Endothelial cell of umbilical vein (primary cell): Measurements from ENCODE around the gene STK32C. TPM values are rescaled to one million over a fixed set of nuclear protein-coding genes. Genes with fewer than 3 reads are reported as not detected.

Source experiments
- BruUV-seq: library from RNA; stranded (reverse); fragments of 400-500 nt; replicated peaks from 2 replicates; lab custom pipeline; 2021; lab: Mats Ljungman, UMichigan
- CTCF ChIA-PET: fragments of 300-600, 350-600 bp; sonication (Branson Sonifier 250); formaldehyde crosslinking; loops from one replicate; lab custom pipeline; 2021; ENCODE audit warnings: antibody characterized with exemption, inconsistent platforms; lab: Charles Lee
- POLR2A ChIA-PET: fragments of 300-600, 350-600 bp; sonication (Branson Sonifier 250); formaldehyde crosslinking; loops from one replicate; lab custom pipeline; 2021; ENCODE audit warnings: antibody characterized with exemption, inconsistent platforms; lab: Charles Lee
- DNase-seq: peaks from one replicate; pipeline ENCODE4 v3.0.0-alpha.2; 2011; ENCODE audit warnings: low read depth, low spot score
- FAIRE-seq: peaks from 2 replicates; lab custom pipeline; 2011; peaks lifted over from hg19 to GRCh38; lab: Jason Lieb, UNC
- H2AFZ ChIP-seq: 2 replicates; pipeline ENCODE4 v1.6.0; 2012; ENCODE audit warnings: low read depth, low read length, control low read depth, inconsistent platforms
- H3K27ac ChIP-seq: 2 replicates; pipeline ENCODE4 v1.5.1; 2011; ENCODE audit warnings: low read depth, mild to moderate bottlenecking, control low read depth, low read length, moderate library complexity; ENCODE audit not compliant: insufficient read depth
- H3K27me3 ChIP-seq, 2 experiments: 2 replicates each; pipeline versions ENCODE4 v1.6.0 to v1.6.1; 2011; ENCODE audit warnings: low read length in 2 of 2, mixed read lengths in 1 of 2; ENCODE audit not compliant: control insufficient read depth in 2 of 2, insufficient read depth in 2 of 2
- H3K36me3 ChIP-seq, 2 experiments: 2 replicates in 1 of 2; 3 replicates in 1 of 2; pipeline ENCODE4 v1.5.1; 2011; ENCODE audit warnings: low read length in 2 of 2, mild to moderate bottlenecking in 1 of 2, moderate library complexity in 1 of 2; ENCODE audit not compliant: control insufficient read depth in 2 of 2, insufficient read depth in 2 of 2; ENCODE audit errors: extremely low read depth in 1 of 2
- H3K4me1 ChIP-seq: 3 replicates; pipeline ENCODE4 v1.5.1; 2011; ENCODE audit warnings: mild to moderate bottlenecking, low read length; ENCODE audit not compliant: control insufficient read depth, insufficient read depth; ENCODE audit errors: extremely low read depth
- H3K4me2 ChIP-seq: 2 replicates; pipeline ENCODE4 v1.6.1; 2011; ENCODE audit warnings: low read length, control low read depth, mixed read lengths; ENCODE audit not compliant: insufficient read depth
- H3K4me3 ChIP-seq, 3 experiments: fragments of 200-600 bp in 1 of 3; sonication (generic), shearing (Covaris generic) in 1 of 3; replicated peaks in 1 of 3; 2 replicates each; pipeline ENCODE4 v1.5.1; 2011 to 2016; ENCODE audit warnings: control low read depth in 3 of 3, low read length in 3 of 3, mild to moderate bottlenecking in 2 of 3, inconsistent platforms in 1 of 3, low read depth in 1 of 3, moderate library complexity in 1 of 3; ENCODE audit not compliant: insufficient read depth in 1 of 3
- H3K79me2 ChIP-seq: 2 replicates; pipeline ENCODE4 v1.6.0; 2012; ENCODE audit warnings: low read length, inconsistent platforms; ENCODE audit not compliant: control insufficient read depth, insufficient read depth
- H3K9ac ChIP-seq: replicated peaks from 2 replicates; pipeline ENCODE3; 2011; ENCODE audit warnings: low read length, control low read depth; ENCODE audit not compliant: insufficient read depth; ENCODE audit errors: extremely low read depth
- H3K9me1 ChIP-seq: replicated peaks from 3 replicates; pipeline ENCODE4 v1.6.0; 2011; ENCODE audit warnings: mild to moderate bottlenecking, low read length; ENCODE audit not compliant: control insufficient read depth, insufficient read depth; ENCODE audit errors: extremely low read depth
- H3K9me3 ChIP-seq: replicated peaks from 2 replicates; pipeline ENCODE4 v1.5.1; 2012; ENCODE audit warnings: low read length, inconsistent platforms; ENCODE audit not compliant: control insufficient read depth, insufficient read depth
- H4K20me1 ChIP-seq: replicated peaks from 2 replicates; pipeline ENCODE3; 2011; ENCODE audit warnings: mild to moderate bottlenecking, low read length; ENCODE audit not compliant: control insufficient read depth, insufficient read depth; ENCODE audit errors: extremely low read depth
- CTCF ChIP-seq, 2 donors: IDR thresholded peaks; 1 replicate in 1 of 2; 2 replicates in 1 of 2; pipeline ENCODE4 v1.5.1; 2011; ENCODE audit warnings: low read length in 2 of 2, mild to moderate bottlenecking in 2 of 2, moderate library complexity in 2 of 2, control low read depth in 1 of 2, inconsistent platforms in 1 of 2, low read depth in 1 of 2; ENCODE audit not compliant: insufficient read depth in 1 of 2; ENCODE audit errors: extremely low read depth in 1 of 2
- FOS ChIP-seq: IDR thresholded peaks from 2 replicates; pipeline ENCODE4 v1.6.1; 2011; ENCODE audit warnings: mild to moderate bottlenecking, low read length, moderate library complexity, borderline replicate concordance; ENCODE audit not compliant: insufficient read depth
- dilution Hi-C: fragments of 300-500 bp; cut with MboI; formaldehyde crosslinking; loops from one replicate; pipeline ENCODE4 v1.15.0; 2019; ENCODE audit warnings: low sequenced_read_pairs; ENCODE audit not compliant: extremely low pct_ligation_motif_present
- intact Hi-C: fragments of 100-400 bp; cut with micrococcal nuclease; formaldehyde crosslinking; loops from one replicate; pipeline ENCODE4 v1.10.0; 2022
- polyA plus RNA-seq, 4 experiments: library from polyadenylated mRNA; depleted of rRNA in 3 of 4; stranded (reverse) in 3 of 4; unstranded in 1 of 4; fragments of >200 nt; gene quantifications; 2 replicates each; pipeline versions ENCODE4 v1.2.1 to v1.2.3, GENCODE V29; 2011 to 2012; ENCODE audit warnings: missing spikeins in 1 of 4
- total RNA-seq: library from RNA; stranded (reverse); gene quantifications from 2 replicates; pipeline ENCODE4 v1.2.3, GENCODE V29; 2021

The STK32C gene
- total and polyA plus RNA-seq, 2 donors (not counting 3 experiments of a cell fraction or from before 2014, with no cell fraction given), result 5.4 to 14.1 TPM

DNA sequence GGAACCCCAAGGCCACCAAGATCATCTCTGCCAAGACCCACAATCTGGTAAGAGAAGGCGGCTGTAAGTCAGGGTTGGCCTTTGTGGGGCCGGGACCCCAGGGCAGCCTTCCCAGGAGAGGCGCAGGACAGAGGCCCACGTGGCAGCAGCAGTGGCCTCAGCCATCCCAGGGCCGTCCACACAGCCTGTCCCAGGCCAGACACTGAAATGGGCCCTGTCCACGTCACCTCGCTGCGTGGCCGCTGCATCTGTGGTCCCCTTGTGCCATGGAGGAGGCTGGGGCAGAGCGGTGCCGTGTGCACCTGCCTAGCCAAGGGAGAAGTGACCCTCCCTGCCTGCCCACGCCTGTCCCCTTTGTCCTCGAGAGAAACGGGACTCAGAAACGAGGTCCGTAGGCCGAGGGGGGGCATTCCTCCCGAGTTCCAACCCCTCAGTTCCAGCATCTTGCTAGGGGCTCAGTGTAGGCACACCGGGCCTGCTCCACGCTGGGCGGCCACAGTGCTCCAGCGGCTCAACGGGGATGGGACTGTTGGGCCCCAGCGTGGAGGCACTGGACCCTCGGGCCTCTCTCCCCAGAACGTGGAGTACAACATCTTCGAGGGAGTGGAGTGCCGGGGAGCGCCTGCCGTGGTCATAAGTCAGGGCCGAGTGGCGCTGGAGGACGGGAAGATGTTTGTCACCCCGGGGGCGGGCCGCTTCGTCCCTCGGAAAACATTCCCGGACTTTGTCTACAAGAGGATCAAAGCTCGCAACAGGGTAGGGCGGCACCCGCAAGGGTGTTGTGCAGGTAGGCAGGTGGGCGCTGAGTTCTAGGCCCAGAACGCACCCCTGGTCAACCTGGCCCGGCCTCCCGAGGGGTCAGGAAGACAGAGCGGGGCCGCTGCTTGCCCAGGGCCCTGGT lies 105.4 kb downstream of the STK32C start:
- Histone ChIP-seq H3K36me3 (no peaks in the 10 kb centered on the region), H3K9ac (no peak overlapping the region), H3K27me3 (no peaks in the 10 kb centered on the region), H3K9me3 (no peaks in the 10 kb centered on the region), H3K79me2 (no peaks in the 10 kb centered on the region), H2AFZ (no peak overlapping the region), H3K4me3 (no peak overlapping the region), H3K27ac (no peak overlapping the region), H3K9me1 (no peaks in the 10 kb centered on the region), H3K4me2 (no peak overlapping the region), H4K20me1 (no peaks in the 10 kb centered on the region), H3K4me1 (no peaks in the 10 kb centered on the region)
- no TSS peak for BruUV-seq
- intact Hi-C loops, result no loop called here
- no peak for TF ChIP-seq CTCF (IDR thresholded peaks at IDR 0.05; ENCODE audit: extremely low read depth in 1 of 2, insufficient read depth in 1 of 2, low read depth in 1 of 2, low read length in 2 of 2)
- TF ChIP-seq FOS, result no peak
- ChIA-PET POLR2A (no interaction called here), CTCF (no interaction called here)
- FAIRE-seq (no peak), DNase-seq (no peak)
- dilution Hi-C loops, result no loop called here
